ENCODE data around the gene GPR142.

The GPR142 gene

GRCh38 chr17:74362810-74363498, 4.4 kb upstream of the GPR142 start:
- in situ Hi-C loops (cut with MboI; ENCODE audit: low sequenced_read_pairs): no loop called here

- in situ Hi-C loops (cut with MboI; ENCODE audit: low sequenced_read_pairs): no loop called here
Measured at GRCh38 chr17:74368341-74369081, 1.2 kb downstream of the GPR142 start.

GRCh38 chr17:74369221-74369620, 1.9 kb downstream of the GPR142 start:
- in situ Hi-C loops (cut with MboI; ENCODE audit: low sequenced_read_pairs): no loop called here

GRCh38 chr17:74369665-74370490, 2.6 kb downstream of the GPR142 start:
- in situ Hi-C loops (cut with MboI; ENCODE audit: low sequenced_read_pairs): no loop called here

GRCh38 chr17:74371653-74372147, 4.4 kb downstream of the GPR142 start:
- in situ Hi-C loops (cut with MboI; ENCODE audit: low sequenced_read_pairs): no loop called here

- in situ Hi-C loops (cut with MboI; ENCODE audit: low sequenced_read_pairs): no loop called here
Measured at GRCh38 chr17:74372426-74372825, 5.1 kb downstream of the GPR142 start.

- in situ Hi-C loops (cut with MboI; ENCODE audit: low sequenced_read_pairs): no loop called here
Measured at GRCh38 chr17:74373838-74374606, 6.7 kb downstream of the GPR142 start.

- in situ Hi-C loops (cut with MboI; ENCODE audit: low sequenced_read_pairs): no loop called here
Measured at GRCh38 chr17:74374858-74375257, 7.6 kb downstream of the GPR142 start.

GRCh38 chr17:74379495-74380085, 12.3 kb downstream of the GPR142 start:
- in situ Hi-C loops (cut with MboI; ENCODE audit: low sequenced_read_pairs): no loop called here

- in situ Hi-C loops (cut with MboI; ENCODE audit: low sequenced_read_pairs): no loop called here
Measured at GRCh38 chr17:74380086-74380958, 13.0 kb downstream of the GPR142 start.

GRCh38 chr17:74380959-74381808, 13.9 kb downstream of the GPR142 start:
- in situ Hi-C loops (cut with MboI; ENCODE audit: low sequenced_read_pairs): no loop called here

GRCh38 chr17:74383141-74383540, 15.8 kb downstream of the GPR142 start:
- in situ Hi-C loops (cut with MboI; ENCODE audit: low sequenced_read_pairs): no loop called here

- in situ Hi-C loops (cut with MboI; ENCODE audit: low sequenced_read_pairs): no loop called here
Measured at GRCh38 chr17:74385201-74385600, 17.9 kb downstream of the GPR142 start.

- in situ Hi-C loops (cut with MboI; ENCODE audit: low sequenced_read_pairs): no loop called here
Measured at GRCh38 chr17:74386386-74386785, 19.1 kb downstream of the GPR142 start.

GRCh38 chr17:74387365-74388218, 20.3 kb downstream of the GPR142 start:
- in situ Hi-C loops (cut with MboI; ENCODE audit: low sequenced_read_pairs): no loop called here

GRCh38 chr17:74389084-74389753, 21.9 kb downstream of the GPR142 start:
- in situ Hi-C loops (cut with MboI; ENCODE audit: low sequenced_read_pairs): no loop called here
